SK-N-MC (cell line): ENCODE measurements around the gene OSBPL10.
"Not testable (repeated sequence)": the region's sequence is repeated elsewhere in the genome, so short reads cannot be mapped to it uniquely, and the experiment has no call there.

ENCODE experiments used
- EZH2 ChIP-seq: fragments of 200-600 bp; sonication (generic); IDR thresholded peaks from one replicate; pipeline ENCODE4 v1.6.1; 2017; ENCODE audit warnings: antibody characterized with exemption
- POLR2AphosphoS5 ChIP-seq: IDR thresholded peaks from 2 replicates; pipeline ENCODE4 v1.6.1; 2012; ENCODE audit warnings: mild to moderate bottlenecking, low read depth, low read length, borderline replicate concordance

DNA sequence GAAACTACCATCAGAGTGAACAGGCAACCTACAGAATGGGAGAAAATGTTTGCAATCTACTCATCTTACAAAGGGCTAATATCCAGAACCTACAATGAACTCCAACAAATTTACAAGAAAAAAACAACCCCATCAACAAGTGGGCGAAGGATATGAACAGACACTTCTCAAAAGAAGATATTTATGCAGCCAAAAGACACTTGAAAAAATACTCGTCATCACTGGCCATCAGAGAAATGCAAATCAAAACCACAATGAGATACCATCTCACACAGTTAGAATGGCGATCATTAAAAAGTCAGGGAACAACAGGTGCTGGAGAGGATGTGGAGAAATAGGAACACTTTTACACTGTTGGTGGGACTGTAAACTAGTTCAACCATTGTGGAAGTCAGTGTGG lies 34.6 kb upstream of the OSBPL10 start:
- TF ChIP-seq EZH2, POLR2AphosphoS5: not testable (repeated sequence)
